Medulla oblongata (tissue), 1 donor: ENCODE data around the gene PRKCE.

Experiments
- DNase-seq: peaks from one replicate; pipeline ENCODE4 v3.0.0-alpha.2; 2015; ENCODE audit errors: extremely low spot score

The PRKCE gene

GRCh38 chr2:45754131-45755010 lies 102.9 kb downstream of the PRKCE start:
- DNase-seq, result no peak

- DNase-seq, result no peak
Observed at GRCh38 chr2:45755585-45756335, 104.3 kb downstream of the PRKCE start.

GRCh38 chr2:45758018-45758417 lies 106.5 kb downstream of the PRKCE start:
- no peak for DNase-seq

GRCh38 chr2:45759310-45759851 lies 107.9 kb downstream of the PRKCE start:
- no peak for DNase-seq

GRCh38 chr2:45761635-45762034 lies 110.2 kb downstream of the PRKCE start:
- no peak for DNase-seq

- DNase-seq, result no peak
Observed at GRCh38 chr2:45763255-45763654, 111.8 kb downstream of the PRKCE start.

GRCh38 chr2:45763797-45764196 lies 112.3 kb downstream of the PRKCE start:
- no peak for DNase-seq

GRCh38 chr2:45765007-45765727 lies 113.7 kb downstream of the PRKCE start:
- peak; percentile 22 for DNase-seq

- no peak for DNase-seq
Observed at GRCh38 chr2:45765728-45766254, 114.3 kb downstream of the PRKCE start.

GRCh38 chr2:45768208-45768607 lies 116.7 kb downstream of the PRKCE start:
- no peak for DNase-seq

- no peak for DNase-seq
Observed at GRCh38 chr2:45769056-45769455, 117.6 kb downstream of the PRKCE start.

GRCh38 chr2:45769854-45770576 lies 118.5 kb downstream of the PRKCE start:
- DNase-seq, result no peak

GRCh38 chr2:45770811-45771210 lies 119.3 kb downstream of the PRKCE start:
- no peak for DNase-seq

- peak; percentile 59 for DNase-seq
Observed at GRCh38 chr2:45771261-45771660, 119.8 kb downstream of the PRKCE start.

- no peak for DNase-seq
Observed at GRCh38 chr2:45772038-45772437, 120.6 kb downstream of the PRKCE start.

GRCh38 chr2:45773909-45774308 lies 122.4 kb downstream of the PRKCE start:
- DNase-seq, result no peak

- no peak for DNase-seq
Observed at GRCh38 chr2:45774688-45775244, 123.3 kb downstream of the PRKCE start.

- peak; percentile 24 for DNase-seq
Observed at GRCh38 chr2:45776160-45776955, 124.9 kb downstream of the PRKCE start.

- DNase-seq, result no peak
Observed at GRCh38 chr2:45777996-45778719, 126.7 kb downstream of the PRKCE start.
